Activated T-helper 1 cell treated with anti-CD3 and anti-CD28 coated beads, Interleukin-2, amount 50 U/mL, for 16 hours (primary cell): ENCODE data around the gene GAPDHS.

ENCODE experiments used
- DNase-seq, 2 donors: peaks; one replicate each; pipeline ENCODE4 v3.0.0-alpha.2; 2020; ENCODE audit warnings: low read depth in 1 of 2, low spot score in 1 of 2

The GAPDHS gene

DNA sequence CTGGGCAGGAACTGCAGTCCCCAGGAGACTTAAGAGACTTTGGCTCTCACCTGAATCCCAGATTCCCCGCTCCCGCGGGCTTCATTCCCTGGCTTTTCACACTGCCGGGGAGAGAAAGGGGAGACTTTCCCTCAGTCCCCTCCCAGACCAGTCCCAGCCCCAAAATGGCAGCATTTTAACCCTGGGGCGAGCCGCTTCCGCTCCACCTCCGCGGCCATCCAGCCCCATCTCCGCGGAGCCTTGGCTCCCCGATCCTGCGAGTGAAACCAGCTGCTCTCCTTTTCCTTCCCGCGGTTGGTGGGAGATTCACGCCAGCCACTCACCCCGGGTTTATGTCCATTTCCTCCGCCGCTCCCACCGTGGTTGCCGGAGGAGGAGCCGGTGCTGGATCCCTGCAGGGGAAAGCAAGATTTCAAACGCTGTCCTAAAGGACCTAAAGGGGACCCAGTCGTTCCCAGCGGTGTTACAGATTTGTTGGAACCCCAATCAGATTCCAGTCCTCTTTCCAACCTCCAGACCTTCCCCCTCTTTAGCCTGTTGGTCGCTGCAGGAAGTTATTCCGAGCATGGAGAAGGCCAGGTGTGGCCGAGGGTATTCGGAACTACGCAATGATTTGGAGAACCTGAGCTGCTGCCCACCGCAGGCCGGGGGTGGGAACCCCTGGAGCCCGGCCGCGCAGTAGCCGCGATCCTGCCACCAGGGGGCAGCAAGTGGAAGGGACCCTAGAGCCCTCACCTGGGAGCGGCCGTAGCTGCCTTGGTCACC, 23.2 kb upstream of the GAPDHS start:
- DNase-seq: peak; percentile 53 to 58

- DNase-seq: no peak
Observed at GRCh38 chr19:35510626-35510964, 22.7 kb upstream of the GAPDHS start.

- no peak for DNase-seq
Observed at GRCh38 chr19:35511337-35511736, 21.9 kb upstream of the GAPDHS start.

DNA sequence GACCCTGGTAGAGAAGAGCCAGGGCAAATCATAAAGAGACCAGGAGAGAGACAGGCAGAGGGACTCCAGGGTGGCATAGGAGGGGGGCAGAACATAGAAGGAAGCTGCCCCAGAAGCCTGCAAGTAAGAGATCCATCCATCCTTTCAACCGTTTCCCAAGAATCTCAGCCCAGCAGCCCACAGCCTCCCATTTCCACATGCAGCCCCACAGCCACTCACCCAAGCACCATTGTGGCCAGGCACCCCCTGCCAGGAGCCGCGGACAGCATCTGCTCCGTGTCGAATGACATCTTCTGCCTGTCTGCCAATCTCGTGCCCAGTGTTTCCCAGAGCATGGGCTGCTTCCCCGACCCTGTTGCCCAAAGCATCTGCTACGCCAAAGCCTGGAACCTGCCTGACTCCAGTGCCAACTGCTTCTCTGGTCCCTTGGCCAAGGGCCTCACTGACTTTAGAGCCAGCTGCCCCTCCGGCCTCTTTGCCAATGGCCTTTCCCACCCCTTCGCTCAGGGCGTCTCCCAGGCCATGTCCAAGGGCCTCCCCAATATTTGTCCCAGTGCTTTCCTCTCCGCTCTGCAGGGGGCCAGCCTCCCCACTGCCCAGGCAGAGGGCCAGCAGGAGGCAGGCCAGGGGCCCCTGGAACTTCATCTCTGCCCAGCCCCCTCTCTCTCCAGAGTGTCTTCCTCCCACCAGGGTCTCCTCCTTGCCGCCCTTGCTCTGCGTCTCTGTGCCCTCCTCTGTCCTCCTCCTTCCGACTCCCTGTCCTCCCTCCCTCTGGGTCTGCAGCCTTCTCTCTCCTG, 20.2 kb upstream of the GAPDHS start:
- DNase-seq: no peak

DNA sequence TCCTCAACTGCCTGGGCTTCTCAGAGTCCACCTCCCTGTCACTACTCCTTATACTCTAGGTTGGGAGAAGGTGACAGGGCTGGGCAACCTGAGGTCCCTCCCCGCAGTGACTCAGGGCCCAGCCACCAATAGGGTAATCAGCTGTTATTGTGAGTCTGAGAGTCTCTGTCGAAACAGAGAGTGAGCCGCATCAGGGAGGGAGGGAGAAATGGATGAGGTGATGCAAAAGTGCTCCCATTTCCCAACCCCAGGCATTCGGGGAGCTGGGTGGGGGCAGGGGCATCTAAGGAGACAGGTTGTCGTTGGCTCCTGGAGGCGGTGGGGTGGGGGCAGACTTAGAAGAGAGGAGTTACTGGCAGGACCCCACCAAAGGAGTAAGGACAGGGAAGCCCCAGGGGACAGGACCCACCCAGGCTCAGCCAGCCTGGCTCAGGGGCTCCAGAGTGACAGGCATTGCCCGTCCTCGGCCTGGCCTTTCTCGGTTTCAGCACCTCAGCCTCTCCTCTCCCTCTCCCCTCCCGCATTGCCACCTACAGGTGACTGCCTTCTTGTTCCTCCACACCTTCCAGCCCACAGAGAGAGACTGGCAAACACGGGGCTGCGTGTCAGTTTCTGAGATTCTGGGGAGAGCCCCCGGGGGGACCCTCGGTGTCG, 19.5 kb upstream of the GAPDHS start, which contains the start of gene DMKN:
DMKN (minus strand) TSS at position 22 of the 654 bp plus-strand sequence. CDS start 174 bp downstream, outside the sequence.
- no peak for DNase-seq

- DNase-seq: no peak
Observed at GRCh38 chr19:35514282-35514809, 18.9 kb upstream of the GAPDHS start.

DNA sequence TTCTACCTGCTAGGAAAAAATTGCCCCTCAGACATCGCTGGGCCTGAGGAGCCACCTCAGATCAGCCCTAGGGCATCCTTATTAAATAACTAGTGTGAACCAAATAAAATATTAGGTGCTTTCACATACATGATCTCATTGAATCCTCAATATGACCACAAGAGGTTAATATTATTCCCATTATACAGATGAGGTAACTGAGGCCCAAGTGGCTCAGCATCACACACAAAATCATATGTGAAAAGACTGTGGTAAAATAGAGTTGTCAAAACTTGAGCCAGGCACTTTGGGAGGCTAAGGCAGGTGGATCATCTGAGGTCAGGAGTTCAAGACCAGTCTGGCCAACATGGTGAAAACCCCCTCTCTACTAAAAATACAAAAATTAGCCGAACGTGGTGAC, 16.9 kb upstream of the GAPDHS start:
- no peak for DNase-seq

DNA sequence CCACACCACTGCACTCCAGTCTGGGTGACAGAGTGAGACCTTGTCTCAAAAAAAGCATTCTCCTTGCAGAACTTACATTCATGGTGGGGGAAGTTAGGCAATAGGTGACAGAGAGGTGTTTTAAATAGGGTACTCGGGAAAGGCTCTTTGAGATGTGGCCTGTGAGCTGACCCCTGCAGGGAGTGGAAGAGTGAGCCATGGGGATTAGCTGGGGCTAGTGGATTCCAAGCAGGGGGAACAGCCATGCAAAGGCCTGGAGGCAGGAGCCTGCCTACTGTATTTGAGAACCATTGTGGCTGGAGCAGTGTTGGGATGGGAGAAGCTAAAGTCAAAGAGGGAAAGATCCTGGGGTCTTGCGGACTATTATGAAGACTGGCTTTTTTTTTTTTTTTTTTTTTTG, 15.9 kb upstream of the GAPDHS start:
- no peak for DNase-seq

GRCh38 chr19:35518313-35518712, 14.9 kb upstream of the GAPDHS start:
- DNase-seq: no peak

GRCh38 chr19:35519291-35519690, 14.0 kb upstream of the GAPDHS start:
- DNase-seq: no peak

DNA sequence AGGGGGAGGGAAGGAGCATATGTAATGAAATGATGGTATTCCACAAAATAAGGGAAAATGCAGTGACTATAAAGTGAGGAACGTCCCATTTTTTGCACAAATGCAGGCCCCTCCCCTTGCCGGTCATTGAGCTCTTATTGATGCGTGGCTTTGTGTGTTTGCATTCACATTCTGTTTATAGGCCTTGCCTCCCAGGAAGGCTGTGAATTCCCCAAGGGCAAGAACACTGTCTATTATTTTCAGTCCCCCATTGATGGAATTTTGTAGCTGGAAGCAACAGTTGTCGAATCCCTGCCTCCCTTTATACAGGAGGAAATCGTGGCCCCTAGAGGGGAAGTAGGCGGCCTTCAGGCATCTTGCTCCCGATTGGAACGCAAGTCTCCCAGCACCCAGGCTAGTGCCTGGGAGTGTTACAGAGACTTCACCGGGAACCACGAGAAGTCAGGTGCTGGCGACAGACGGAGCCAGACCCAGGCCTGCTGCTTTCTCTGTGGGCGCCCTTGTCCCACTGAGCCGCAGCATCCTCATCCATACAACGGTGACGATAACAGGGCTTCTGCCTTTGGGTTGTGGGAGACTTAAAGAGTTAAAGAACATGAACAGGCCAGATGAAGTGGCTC, 12.0 kb upstream of the GAPDHS start:
- no peak for DNase-seq

DNA sequence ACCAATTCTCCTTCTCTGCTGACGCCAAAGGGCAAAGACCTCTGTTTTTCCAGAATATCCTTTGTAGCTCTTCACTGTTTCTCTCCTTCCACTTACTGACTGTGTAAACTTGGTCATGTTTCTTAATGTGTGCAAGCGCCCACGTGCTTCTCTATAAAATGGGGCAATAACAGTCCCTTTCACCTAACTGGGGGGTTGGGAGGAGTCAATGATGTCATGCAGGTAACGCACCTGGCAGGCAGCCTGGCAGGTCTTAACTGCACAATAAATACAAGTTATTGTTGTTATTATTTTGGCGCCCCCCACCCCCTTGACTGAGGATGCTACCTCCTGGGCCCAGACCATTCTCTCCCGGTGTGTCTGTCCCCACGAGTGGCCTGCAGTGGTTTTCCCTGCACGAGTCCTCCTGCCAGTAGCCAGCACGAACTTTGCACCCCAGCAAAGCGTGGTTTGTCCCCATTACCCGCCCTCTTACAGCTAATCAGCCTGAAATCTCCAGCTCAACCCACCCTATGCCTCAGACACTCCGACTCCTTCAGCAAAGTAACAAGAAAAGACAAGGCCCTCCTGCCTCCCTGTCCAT, 10.4 kb upstream of the GAPDHS start:
- no peak for DNase-seq

DNA sequence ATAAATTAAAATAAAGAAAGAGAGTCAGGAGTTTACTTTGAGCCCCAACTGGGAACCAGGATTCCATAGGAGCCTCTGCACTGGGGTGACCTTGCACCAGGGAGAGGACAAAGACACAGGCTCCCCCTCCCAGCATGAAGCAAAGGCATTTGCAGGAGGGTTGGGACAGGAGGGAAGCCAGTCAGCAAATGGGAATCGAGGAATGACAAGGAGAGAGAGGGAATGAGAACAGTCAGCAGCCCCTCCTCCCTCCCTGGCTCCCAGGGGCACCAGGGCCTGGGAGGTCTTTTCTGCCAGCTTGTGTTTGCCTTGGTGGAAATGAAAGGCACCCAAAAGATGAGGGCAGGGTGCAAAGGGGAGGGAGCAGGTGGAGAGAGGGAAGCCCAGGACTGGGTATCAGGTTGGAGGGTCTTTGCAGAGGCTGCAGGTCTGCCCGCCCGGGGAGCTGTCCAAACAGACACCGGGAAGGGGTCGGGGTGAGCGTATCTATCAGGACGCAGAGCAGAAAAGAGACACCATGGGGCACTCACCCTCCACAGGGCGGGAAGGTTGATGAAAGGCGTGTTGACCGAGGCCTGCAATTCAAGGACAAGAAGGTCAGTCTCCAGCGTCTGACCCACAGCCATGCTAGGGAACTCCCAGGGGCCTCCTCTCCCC, 8.9 kb upstream of the GAPDHS start:
- no peak for DNase-seq

GRCh38 chr19:35525873-35526272, 7.4 kb upstream of the GAPDHS start:
- DNase-seq: no peak

DNA sequence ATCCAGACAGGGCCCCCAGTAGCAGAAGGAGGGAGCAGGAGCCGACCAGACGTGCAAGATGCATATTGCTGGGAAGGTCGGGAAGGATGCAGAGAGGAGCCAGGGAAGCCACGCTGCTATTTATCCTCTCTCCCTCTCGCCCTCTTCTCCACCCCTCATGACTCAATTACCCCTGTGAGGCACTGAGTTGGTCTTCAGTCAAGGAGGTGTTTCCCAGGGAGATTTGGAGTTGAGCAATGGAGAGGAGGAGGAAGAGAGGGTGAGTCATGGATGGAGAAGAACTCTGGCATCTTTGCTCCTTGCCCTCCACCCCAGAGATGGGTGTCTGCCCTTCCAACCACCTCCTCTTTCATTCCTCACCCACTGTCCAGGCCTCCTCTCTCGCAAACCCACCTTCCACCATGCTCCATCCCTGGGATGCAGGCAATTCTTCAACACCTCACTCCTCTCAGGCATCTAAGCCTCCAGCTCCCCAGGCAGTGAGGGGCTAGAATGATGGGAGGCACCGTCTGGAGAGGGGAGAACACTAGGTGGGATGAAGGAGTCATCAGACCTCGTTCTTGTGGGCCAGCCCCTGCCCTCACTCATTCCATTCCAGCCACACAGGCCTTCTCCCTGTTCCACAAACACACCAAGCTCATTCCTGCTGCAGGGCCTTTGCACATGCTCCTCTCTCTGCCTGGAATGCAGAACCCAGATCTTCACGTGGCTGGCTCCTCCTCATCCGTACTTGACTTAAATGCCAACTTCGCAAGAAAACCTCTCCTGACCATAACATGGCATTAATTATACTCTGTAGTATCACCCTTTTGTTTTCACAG, 4.8 kb upstream of the GAPDHS start, which contains the start of gene SBSN:
SBSN (minus strand) TSS at position 94 of the 821 bp plus-strand sequence; CDS start at position 64, 30 bp downstream.
- DNase-seq: no peak

- DNase-seq: no peak
Observed at GRCh38 chr19:35529241-35530218, 3.7 kb upstream of the GAPDHS start.

DNA sequence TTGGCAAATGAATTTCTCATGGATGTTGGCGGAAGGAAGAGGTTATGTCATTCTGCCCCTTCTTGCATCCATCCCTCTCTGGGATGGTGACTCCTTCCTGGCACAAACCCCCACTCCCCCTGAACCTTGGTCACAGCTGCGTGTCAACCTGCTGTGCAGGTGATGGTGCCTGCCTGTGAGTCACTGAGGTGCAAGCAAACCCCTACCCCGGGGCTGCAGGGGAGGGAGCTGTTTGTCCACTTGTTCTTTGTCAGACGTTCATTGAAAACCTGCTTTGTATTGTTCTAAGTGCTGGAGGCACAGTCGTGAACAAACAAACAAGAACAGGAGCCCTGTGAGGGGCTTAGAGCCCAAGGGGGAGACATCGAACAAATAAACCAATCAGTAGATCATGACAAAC, 2.0 kb upstream of the GAPDHS start:
- DNase-seq: no peak

DNA sequence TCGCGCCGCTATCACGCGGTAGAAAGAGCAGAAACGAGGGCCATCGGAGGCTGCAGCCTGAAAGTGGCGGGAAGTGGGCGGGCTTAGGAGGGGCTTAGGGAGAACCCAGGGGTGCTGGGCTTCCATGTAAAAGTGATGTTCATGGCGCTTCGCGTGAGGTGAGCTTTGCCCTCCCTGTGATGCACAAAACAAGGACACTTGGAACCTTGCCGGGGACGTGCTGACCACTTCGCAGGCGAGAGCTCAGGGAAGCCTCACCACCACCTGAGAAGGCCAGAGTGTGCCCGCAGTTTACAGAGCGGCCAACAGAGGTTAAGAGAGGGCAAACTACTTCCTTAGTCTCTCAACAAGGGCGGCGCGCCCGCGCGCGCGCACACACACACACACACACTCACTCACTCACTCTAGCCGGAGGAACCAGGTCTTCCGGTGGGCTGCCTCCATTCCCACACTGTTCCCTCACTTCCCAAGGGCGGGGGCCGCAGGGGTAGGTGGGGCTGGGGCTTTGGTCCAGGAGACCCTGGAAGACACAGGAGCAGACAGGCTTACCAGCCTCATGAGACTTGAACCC, 651 bp downstream of the GAPDHS start:
- DNase-seq: peak in 1 of 2 donors; percentile 9
